Right cardiac atrium (tissue), 5 donors: ENCODE results near the gene TSPAN5. TPM values are rescaled to one million over a fixed set of nuclear protein-coding genes. Genes with fewer than 3 reads are reported as not detected.

ENCODE experiments used
- ATAC-seq, 2 donors: fragments of 200-7000 bp; cut with Tn5 transposase; one replicate each; pipeline versions ENCODE4 v1.8.0 to v1.9.1; 2020; ENCODE audit warnings: moderate library complexity in 2 of 2, mild to moderate bottlenecking in 1 of 2
- DNase-seq, 3 donors: peaks; one replicate each; pipeline ENCODE4 v3.0.0-alpha.2; 2020
- H3K27ac ChIP-seq: one replicate; pipeline ENCODE4 v1.5.1; 2013; ENCODE audit warnings: mild to moderate bottlenecking, low read length, control low read depth, moderate library complexity
- H3K27me3 ChIP-seq: one replicate; pipeline ENCODE4 v1.6.1; 2013; ENCODE audit not compliant: control insufficient read depth, insufficient read depth
- H3K4me1 ChIP-seq: one replicate; pipeline ENCODE4 v1.6.1; 2013; ENCODE audit warnings: low read length; ENCODE audit not compliant: control insufficient read depth, insufficient read depth
- H3K4me3 ChIP-seq: one replicate; pipeline ENCODE4 v1.5.1; 2013; ENCODE audit warnings: low read length, control low read depth
- H3K9me3 ChIP-seq: one replicate; pipeline ENCODE4 v1.6.1; 2013; ENCODE audit warnings: low read length; ENCODE audit not compliant: control insufficient read depth
- WGBS: extraction: QIAGEN DNeasy Blood & Tissue Kit; methylation state at CpG from one replicate; pipeline ENCODE4 v1.1.7; 2013; 5-methylcytosine and 5-hydroxymethylcytosine counted together
- intact Hi-C, 4 donors: fragments of 100-400 bp; cut with DNase I; formaldehyde crosslinking; loops; one replicate each; pipeline versions ENCODE4 v1.11.0 to v1.14.0; 2022 to 2023
- polyA plus RNA-seq: library from polyadenylated mRNA; stranded (reverse); fragments of 200-250 nt; gene quantifications from one replicate; pipeline ENCODE4 v1.2.3, GENCODE V29; 2013
- total RNA-seq, 4 donors: library from RNA; stranded (reverse); fragmentation: NEBNext Ultra II Directional; extraction: Animal tissue kit (Norgen Biotek cat#: 25700); gene quantifications; one replicate each; pipeline ENCODE4 v1.2.1, GENCODE V29; 2021
- donor health status: healthy with polysubstance abuse.
- donor health status: DM: no; HTN: yes; CAD: no.
- donor health status: DM: no; HTN: no; CAD: no.
- donor health status: DM: no; HTN: yes; CAD: no; lungs with severe emphysema.
- donor health status: DM: yes; HTN: yes; CAD: no.

TSPAN5 gene
- total and polyA plus RNA-seq, 5 donors = 1.2 to 2.5 (median 2.1) TPM

DNA sequence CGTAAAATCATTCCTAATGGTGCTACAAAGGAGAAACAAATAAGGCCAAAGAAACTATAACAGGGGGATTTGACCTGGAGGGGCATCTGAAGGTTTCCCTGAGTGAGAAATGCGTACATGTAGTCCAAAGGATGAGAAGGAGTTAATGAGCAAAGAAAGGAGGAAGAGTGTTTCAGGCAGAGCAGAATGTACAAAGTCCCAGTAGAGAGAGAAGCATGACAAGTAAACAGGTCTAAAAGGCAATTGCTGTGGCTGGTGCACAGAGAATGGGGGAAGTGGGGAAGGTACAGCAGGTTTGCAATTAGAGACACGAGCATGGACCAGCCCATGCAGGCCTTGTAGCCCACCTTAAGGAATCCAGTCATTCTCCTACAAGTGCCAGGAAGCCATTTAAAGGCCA, 145.5 kb downstream of the TSPAN5 start:
- Histone ChIP-seq H3K9me3 (no peaks in the 10 kb centered on the region), H3K4me3 (no peak overlapping the region), H3K27me3 (no peaks in the 10 kb centered on the region), H3K27ac (no peak overlapping the region), H3K4me1 (peaks cover 2% of the 10 kb centered on the region)
- 80% methylated on average over 3 of the region's 3 CpGs for WGBS
- DNase-seq (no peak), ATAC-seq (no peak)
- intact Hi-C loops = no loop called here

DNA sequence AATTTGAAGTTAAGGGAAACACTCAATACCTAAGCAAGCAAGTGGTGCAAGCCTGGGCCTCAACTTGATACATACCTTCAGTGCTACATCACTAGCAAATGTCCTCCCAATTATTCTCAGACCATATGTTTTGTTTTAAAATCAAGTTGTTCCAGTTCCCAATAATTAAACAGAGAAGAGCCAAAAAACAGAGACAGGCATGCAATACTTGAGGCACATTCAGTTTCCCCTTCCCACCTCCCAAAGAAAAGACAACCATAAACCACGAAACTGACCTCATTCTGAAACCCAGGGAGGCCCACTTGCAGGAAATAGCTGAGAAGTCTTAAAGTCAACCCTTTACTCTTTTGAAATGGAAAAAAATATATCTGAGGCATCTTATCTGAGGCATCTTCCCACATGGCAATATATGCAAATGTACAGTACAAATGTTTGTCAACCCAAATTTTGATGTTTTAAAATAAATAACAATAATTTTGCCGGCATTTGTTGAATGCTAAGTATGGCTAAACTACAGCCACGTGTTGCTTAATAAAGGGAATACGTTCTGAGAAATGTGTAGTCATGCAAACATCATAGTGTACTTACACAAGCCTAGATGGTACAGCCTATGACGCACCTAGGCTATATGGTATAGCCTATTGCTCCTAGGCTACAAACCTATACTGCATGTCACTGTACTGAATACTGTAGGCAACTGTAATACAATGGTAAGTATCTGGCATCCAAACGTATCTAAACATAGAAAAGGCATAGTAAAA, 147.5 kb downstream of the TSPAN5 start:
- no peaks in the 10 kb centered on the region for H3K4me1 ChIP-seq
- DNase-seq = no peak
- H3K9me3 ChIP-seq = no peaks in the 10 kb centered on the region
- H3K27me3 ChIP-seq = no peaks in the 10 kb centered on the region
- intact Hi-C loops = no loop called here
- ATAC-seq = no peak
- H3K4me3 ChIP-seq = no peak overlapping the region
- no peak overlapping the region for H3K27ac ChIP-seq
- WGBS = 74% methylated on average over 6 of the region's 6 CpGs

DNA sequence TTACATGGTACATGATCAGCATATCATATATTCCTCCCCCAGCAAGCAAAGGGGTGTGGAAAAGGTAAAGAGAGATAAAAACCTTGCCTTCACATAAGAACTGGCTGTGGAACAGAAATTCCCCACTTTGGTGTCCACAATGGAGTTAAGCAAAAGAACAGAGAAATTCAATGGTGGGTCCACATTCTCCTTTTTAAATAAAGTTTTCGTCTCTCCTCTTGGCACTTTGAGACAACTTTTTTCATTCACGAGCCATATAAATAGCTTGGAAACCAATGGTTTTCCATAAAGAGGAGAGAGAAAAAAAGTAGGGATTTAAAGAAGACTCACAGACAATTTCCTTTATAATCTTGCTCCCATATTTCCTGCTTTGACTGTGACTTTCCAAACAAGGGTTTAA, 148.1 kb downstream of the TSPAN5 start:
- intact Hi-C loops = no loop called here
- H3K9me3 ChIP-seq = no peaks in the 10 kb centered on the region
- H3K4me3 ChIP-seq = no peak overlapping the region
- H3K4me1 ChIP-seq = no peaks in the 10 kb centered on the region
- WGBS = 79% methylated on average over 2 of the region's 2 CpGs
- H3K27ac ChIP-seq = no peak overlapping the region
- no peak for ATAC-seq
- DNase-seq = no peak
- H3K27me3 ChIP-seq = no peaks in the 10 kb centered on the region

DNA sequence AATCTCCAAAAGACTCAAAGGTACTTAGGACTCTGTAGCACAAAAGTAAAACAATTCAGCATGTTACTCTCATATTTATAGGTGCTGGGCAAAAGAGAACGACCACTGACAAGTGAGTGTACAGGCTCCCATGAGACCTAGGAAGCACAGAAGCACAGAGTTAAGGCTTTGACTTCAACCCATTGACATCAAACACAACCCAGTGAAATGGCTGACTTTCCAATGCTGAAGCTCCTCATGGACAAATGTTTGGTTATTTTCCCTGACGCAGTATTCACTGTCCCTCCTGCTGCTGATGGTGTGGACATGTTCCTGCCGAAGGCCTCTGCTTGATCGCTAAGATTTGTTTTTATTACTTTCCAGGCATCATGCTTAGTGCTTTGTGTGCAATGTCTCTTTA, 148.7 kb downstream of the TSPAN5 start:
- H3K4me1 ChIP-seq = no peaks in the 10 kb centered on the region
- no peaks in the 10 kb centered on the region for H3K9me3 ChIP-seq
- no peak for DNase-seq
- 75% methylated on average over 4 of the region's 4 CpGs for WGBS
- H3K27me3 ChIP-seq = no peaks in the 10 kb centered on the region
- intact Hi-C loops = no loop called here
- H3K27ac ChIP-seq = no peak overlapping the region
- no peak overlapping the region for H3K4me3 ChIP-seq
- no peak for ATAC-seq

DNA sequence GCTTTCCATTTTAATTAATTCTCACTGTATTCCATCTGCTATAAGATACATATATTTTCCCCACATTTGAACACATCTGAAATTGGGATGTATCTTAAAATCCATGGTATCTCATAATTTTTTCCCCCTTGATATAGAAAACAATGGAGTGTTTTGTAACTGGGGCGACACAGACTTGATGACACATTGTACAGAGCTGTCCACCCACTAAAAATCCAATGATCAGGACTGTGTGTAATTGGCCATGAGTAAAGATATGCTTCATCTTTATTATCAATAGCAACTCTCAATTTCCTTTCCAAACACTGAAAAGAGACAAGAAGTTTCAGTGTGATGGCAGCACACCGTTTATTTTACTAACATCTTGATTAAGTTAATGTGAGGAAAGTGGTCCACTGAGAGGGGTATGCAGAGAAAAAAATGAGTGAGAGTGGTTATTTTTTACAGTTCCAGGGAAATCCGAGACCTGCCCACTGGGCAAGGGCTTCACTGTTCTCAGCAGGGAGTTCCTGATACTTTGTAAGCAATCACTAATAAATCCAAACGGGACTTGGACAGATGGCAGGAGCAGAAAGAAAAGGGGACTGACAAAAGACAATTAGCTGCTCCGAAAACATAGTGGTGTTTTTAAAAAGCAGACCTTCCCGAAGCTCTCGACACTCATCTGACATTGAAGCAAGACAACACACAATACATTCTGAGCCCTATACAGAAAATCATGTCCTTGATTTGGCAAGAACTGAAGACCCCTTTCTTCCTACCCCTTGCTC, 149.4 kb downstream of the TSPAN5 start:
- intact Hi-C loops = no loop called here
- DNase-seq (no peak), ATAC-seq (no peak)
- H3K27me3 ChIP-seq = no peaks in the 10 kb centered on the region
- no peaks in the 10 kb centered on the region for H3K9me3 ChIP-seq
- H3K27ac ChIP-seq = no peak overlapping the region
- 58% methylated on average over 7 of the region's 7 CpGs for WGBS
- no peaks in the 10 kb centered on the region for H3K4me1 ChIP-seq
- H3K4me3 ChIP-seq = no peak overlapping the region

DNA sequence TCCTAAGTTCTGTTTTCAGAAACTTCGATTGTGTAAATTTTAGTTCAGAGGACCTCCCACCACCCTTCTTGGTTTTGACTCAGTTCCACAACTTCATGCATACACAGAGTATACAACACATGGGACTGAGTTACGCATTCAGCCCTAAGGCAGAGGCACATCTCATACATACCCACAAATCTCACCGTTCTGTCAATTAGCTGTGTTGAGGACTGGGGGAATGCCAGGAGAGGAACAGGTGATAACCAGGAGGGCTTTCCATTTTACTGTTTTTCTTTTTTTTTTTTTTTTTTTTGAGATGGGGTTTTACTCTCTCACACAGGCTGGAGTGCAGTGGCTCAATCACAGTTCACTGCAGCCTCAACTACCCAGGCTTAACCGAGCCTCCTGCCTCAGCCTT, 150.2 kb downstream of the TSPAN5 start:
- Histone ChIP-seq H3K4me3 (no peak overlapping the region), H3K27ac (no peak overlapping the region), H3K9me3 (no peaks in the 10 kb centered on the region), H3K27me3 (no peaks in the 10 kb centered on the region), H3K4me1 (no peaks in the 10 kb centered on the region)
- DNase-seq (no peak), ATAC-seq (no peak)
- 97% methylated on average over 4 of the region's 4 CpGs for WGBS
- intact Hi-C loops = no loop called here

DNA sequence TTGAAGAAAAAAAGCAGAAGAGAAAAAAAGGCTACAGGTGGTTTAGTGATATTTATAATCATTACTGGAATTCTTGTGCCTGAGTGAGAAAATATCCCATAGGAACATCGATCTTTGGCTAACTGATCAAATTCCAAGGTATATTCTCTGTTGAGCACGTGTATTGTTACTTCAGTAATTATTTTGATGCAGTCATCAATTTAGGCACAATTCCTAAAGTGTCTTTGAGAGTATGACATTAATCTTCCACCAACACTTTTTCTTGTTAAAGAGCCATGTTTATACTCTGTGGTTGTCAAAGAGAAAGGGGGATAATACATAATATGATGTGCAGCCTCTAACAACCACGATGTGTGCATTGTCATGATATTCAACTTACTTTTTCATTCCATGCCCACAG, 151.1 kb downstream of the TSPAN5 start:
- no peak for ATAC-seq
- intact Hi-C loops = no loop called here
- WGBS = 83% methylated on average over 3 of the region's 3 CpGs
- Histone ChIP-seq H3K9me3 (no peaks in the 10 kb centered on the region), H3K4me1 (no peaks in the 10 kb centered on the region), H3K4me3 (no peak overlapping the region), H3K27me3 (no peaks in the 10 kb centered on the region), H3K27ac (no peak overlapping the region)
- no peak for DNase-seq

DNA sequence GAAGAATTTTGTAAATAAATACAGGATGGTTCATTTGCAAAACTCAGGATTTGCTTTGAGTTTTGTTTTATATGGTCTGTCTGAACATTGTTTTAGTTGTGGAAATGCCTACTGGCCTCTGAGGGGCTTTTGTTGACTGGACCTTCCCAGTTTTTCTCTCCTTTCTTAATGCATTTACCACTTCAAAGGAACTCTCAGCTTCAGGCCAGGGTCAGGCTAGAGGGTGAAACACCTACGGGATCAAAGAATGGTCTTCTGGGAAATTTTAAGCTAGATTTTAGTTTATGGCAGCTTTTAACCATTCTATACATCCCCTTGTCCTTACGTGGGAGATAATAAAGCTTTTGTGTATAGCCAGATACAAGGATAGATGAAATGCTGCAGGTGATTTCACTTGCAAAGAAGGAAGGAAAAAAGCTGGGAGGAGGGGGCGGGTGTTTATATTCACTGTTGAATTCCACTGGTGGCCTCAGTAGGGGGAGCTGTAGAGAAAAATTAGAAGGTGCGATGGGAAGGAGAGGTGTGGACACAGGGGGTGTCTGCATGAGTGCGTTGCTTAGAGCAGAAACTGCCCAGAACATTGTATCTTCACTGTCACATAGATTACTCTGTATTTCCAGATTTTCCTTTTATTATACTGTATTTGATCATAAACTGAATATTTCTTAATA, 151.8 kb downstream of the TSPAN5 start:
- no peaks in the 10 kb centered on the region for H3K27me3 ChIP-seq
- DNase-seq (no peak), ATAC-seq (no peak)
- intact Hi-C loops = no loop called here
- 69% methylated on average over 5 of the region's 5 CpGs for WGBS
- H3K9me3 ChIP-seq = no peaks in the 10 kb centered on the region
- no peak overlapping the region for H3K27ac ChIP-seq
- H3K4me3 ChIP-seq = no peak overlapping the region
- H3K4me1 ChIP-seq = no peaks in the 10 kb centered on the region

DNA sequence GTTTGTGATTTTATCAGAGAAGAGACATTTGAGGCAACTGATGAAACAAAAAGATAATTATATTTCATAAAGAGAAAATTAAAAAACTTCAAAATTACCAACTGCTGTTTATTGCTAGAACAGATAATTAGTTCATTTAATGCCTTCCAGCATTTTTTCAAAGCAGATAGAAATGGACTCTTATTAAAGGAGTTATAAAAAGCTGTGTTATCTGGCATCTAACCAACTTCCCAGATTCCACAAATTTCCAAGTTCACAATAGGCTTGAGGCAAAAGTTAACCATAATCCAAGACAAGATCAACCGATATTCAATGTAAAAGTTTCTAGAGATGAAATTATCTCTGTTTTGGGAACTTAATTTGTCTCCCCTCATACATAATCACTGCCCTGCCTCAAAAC, 152.4 kb downstream of the TSPAN5 start:
- WGBS = 62% methylated on average over 1 of the region's 1 CpG
- Histone ChIP-seq H3K4me1 (no peaks in the 10 kb centered on the region), H3K4me3 (no peak overlapping the region), H3K27ac (no peak overlapping the region), H3K27me3 (no peaks in the 10 kb centered on the region), H3K9me3 (no peaks in the 10 kb centered on the region)
- intact Hi-C loops = no loop called here
- ATAC-seq (no peak), DNase-seq (no peak)

DNA sequence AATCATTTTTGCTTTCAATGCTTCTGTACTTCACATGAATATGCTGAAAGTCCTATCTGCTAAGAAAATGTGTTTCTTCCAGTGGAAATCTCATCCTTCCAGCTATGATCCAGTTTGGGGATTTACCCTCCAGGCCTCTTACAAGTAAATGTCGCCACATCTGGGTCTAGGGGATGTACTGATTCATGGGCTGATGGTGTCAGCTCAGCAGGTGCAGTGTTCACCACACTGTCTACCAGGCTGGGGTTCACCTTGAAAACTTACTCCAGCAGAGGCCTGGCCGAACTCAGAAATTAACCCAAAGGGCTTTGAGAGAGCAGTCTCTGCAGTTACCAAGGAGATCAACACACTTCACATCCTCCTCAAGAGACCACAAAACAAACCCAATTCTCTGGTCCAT, 154.3 kb downstream of the TSPAN5 start:
- intact Hi-C loops = no loop called here
- Histone ChIP-seq H3K9me3 (no peaks in the 10 kb centered on the region), H3K27me3 (no peaks in the 10 kb centered on the region), H3K4me1 (no peaks in the 10 kb centered on the region), H3K27ac (no peak overlapping the region), H3K4me3 (no peak overlapping the region)
- WGBS = over 99% methylated on average over 2 of the region's 2 CpGs
- ATAC-seq (no peak), DNase-seq (no peak)

DNA sequence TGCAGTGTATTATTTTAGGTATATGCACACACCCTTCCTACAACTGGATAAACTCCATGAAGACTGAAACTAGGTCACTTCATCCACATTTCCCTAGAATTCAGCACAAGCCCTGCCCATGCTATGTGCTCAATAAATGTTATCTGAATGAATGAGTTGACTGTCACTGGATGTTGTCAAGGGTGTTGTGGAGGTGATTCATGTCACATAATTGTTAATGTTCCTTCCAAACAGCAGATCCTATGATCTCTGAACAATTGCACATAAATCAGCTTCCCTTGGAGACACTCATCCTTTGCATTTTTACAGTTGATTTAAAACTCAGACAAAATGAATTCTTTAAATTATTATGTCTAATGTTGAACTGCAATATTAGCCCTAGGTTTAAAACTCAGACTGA, 154.7 kb downstream of the TSPAN5 start:
- no peaks in the 10 kb centered on the region for H3K4me1 ChIP-seq
- H3K4me3 ChIP-seq = no peak overlapping the region
- no peak overlapping the region for H3K27ac ChIP-seq
- ATAC-seq (no peak), DNase-seq (no peak)
- no peaks in the 10 kb centered on the region for H3K27me3 ChIP-seq
- intact Hi-C loops = no loop called here
- H3K9me3 ChIP-seq = no peaks in the 10 kb centered on the region
